GM18511 (cell line): ENCODE measurements around the gene SMG9.

ENCODE experiments used
- ATAC-seq: cut with Tn5 transposase; IDR thresholded peaks from one replicate; pipeline ENCODE4 v1.9.1; 2021; ENCODE audit warnings: mild to moderate bottlenecking, moderate library complexity; ENCODE audit not compliant: unreplicated experiment

SMG9 gene

GRCh38 chr19:43759515-43759914 is 4.8 kb upstream of the SMG9 start:
- ATAC-seq: no peak

GRCh38 chr19:43755256-43755801 is 567 bp upstream of the SMG9 start:
- no peak for ATAC-seq

GRCh38 chr19:43754253-43754502 is 584 bp downstream of the SMG9 start:
- no peak for ATAC-seq

- ATAC-seq: no peak
Observed at GRCh38 chr19:43752287-43752875, 2.4 kb downstream of the SMG9 start.

GRCh38 chr19:43751466-43752220 is 3.1 kb downstream of the SMG9 start:
- ATAC-seq: no peak

- ATAC-seq: no peak
Observed at GRCh38 chr19:43749898-43750297, 4.9 kb downstream of the SMG9 start.

GRCh38 chr19:43749152-43749551 is 5.6 kb downstream of the SMG9 start:
- ATAC-seq: no peak

- ATAC-seq: no peak
Observed at GRCh38 chr19:43748685-43749084, 6.1 kb downstream of the SMG9 start.

- no peak for ATAC-seq
Observed at GRCh38 chr19:43748205-43748594, 6.6 kb downstream of the SMG9 start.

GRCh38 chr19:43747557-43748204 is 7.1 kb downstream of the SMG9 start:
- no peak for ATAC-seq

- no peak for ATAC-seq
Observed at GRCh38 chr19:43743059-43743458, 11.7 kb downstream of the SMG9 start.

GRCh38 chr19:43741075-43741825 is 13.5 kb downstream of the SMG9 start:
- ATAC-seq: no peak

- ATAC-seq: no peak
Observed at GRCh38 chr19:43739439-43740235, 15.1 kb downstream of the SMG9 start.

- no peak for ATAC-seq
Observed at GRCh38 chr19:43738780-43739211, 16.0 kb downstream of the SMG9 start.

- ATAC-seq: no peak
Observed at GRCh38 chr19:43735957-43736356, 18.8 kb downstream of the SMG9 start.

GRCh38 chr19:43735013-43735412 is 19.7 kb downstream of the SMG9 start:
- no peak for ATAC-seq

- no peak for ATAC-seq
Observed at GRCh38 chr19:43731846-43732245, 22.9 kb downstream of the SMG9 start.

- no peak for ATAC-seq
Observed at GRCh38 chr19:43731346-43731745, 23.4 kb downstream of the SMG9 start.

- no peak for ATAC-seq
Observed at GRCh38 chr19:43729919-43730318, 24.8 kb downstream of the SMG9 start.

- no peak for ATAC-seq
Observed at GRCh38 chr19:43727593-43727853, 27.2 kb downstream of the SMG9 start.
